Measurements from ENCODE around the gene TFF1. TPM values are rescaled to one million over a fixed set of nuclear protein-coding genes. Genes with fewer than 3 reads are reported as not detected.

TFF1 gene
- polyA plus RNA-seq, 3 donors, result not detected

- DNase-seq (ENCODE audit: low read depth in 3 of 3, low spot score in 2 of 3), result no peak
These were observed 35.7 kb downstream of the TFF1 start for GRCh38 chr21:42330380-42331371.

- no peak for DNase-seq (ENCODE audit: low read depth in 3 of 3, low spot score in 2 of 3)
These were observed 41.4 kb downstream of the TFF1 start for GRCh38 chr21:42324896-42325295.

GRCh38 chr21:42321845-42322244 lies 44.5 kb downstream of the TFF1 start:
- no peak for DNase-seq (ENCODE audit: low read depth in 3 of 3, low spot score in 2 of 3)

- DNase-seq (ENCODE audit: low read depth in 3 of 3, low spot score in 2 of 3), result no peak
These were observed 45.1 kb downstream of the TFF1 start for GRCh38 chr21:42321231-42321630.

GRCh38 chr21:42320791-42321190 lies 45.5 kb downstream of the TFF1 start:
- DNase-seq (ENCODE audit: low read depth in 3 of 3, low spot score in 2 of 3), result no peak

- DNase-seq (ENCODE audit: low read depth in 3 of 3, low spot score in 2 of 3), result no peak
These were observed 46.3 kb downstream of the TFF1 start for GRCh38 chr21:42319851-42320572.

- DNase-seq (ENCODE audit: low read depth in 3 of 3, low spot score in 2 of 3), result no peak
These were observed 47.0 kb downstream of the TFF1 start for GRCh38 chr21:42319376-42319775.

- DNase-seq (ENCODE audit: low read depth in 3 of 3, low spot score in 2 of 3), result no peak
These were observed 48.2 kb downstream of the TFF1 start for GRCh38 chr21:42317826-42318746.

GRCh38 chr21:42317341-42317741 lies 49.0 kb downstream of the TFF1 start:
- DNase-seq (ENCODE audit: low read depth in 3 of 3, low spot score in 2 of 3), result no peak

- no peak for DNase-seq (ENCODE audit: low read depth in 3 of 3, low spot score in 2 of 3)
These were observed 49.4 kb downstream of the TFF1 start for GRCh38 chr21:42316891-42317290.

- peak in 2 of 3 donors; percentile 34 to 51 for DNase-seq (ENCODE audit: low read depth in 3 of 3, low spot score in 2 of 3)
These were observed 50.9 kb downstream of the TFF1 start, which contains the start of gene TFF3 for GRCh38 chr21:42315296-42315891. TSS of gene TFF3 (minus strand) at chr21:42315409. CDS start at chr21:42315374, 35 bp downstream.

- no peak for DNase-seq (ENCODE audit: low read depth in 3 of 3, low spot score in 2 of 3)
These were observed 51.6 kb downstream of the TFF1 start for GRCh38 chr21:42314616-42315295.

GRCh38 chr21:42313501-42313969 lies 52.8 kb downstream of the TFF1 start:
- DNase-seq (ENCODE audit: low read depth in 3 of 3, low spot score in 2 of 3), result no peak

- DNase-seq (ENCODE audit: low read depth in 3 of 3, low spot score in 2 of 3), result no peak
These were observed 53.7 kb downstream of the TFF1 start for GRCh38 chr21:42312626-42313104.

Other genes with a start within 250 kb of the TFF1 start
- gene ABCG1, start 147.4 kb downstream of the TFF1 start, polyA plus RNA-seq (ENCODE audit: insufficient read length in 3 of 3), result 10 to 100 TPM in 1 of 3 donors, 1 to 10 TPM in 2; 8.7 to 11.3 (median 9.8) TPM
- gene TFF3, start 51.1 kb downstream of the TFF1 start, polyA plus RNA-seq (ENCODE audit: insufficient read length in 3 of 3), result 1 to 10 TPM; 1.9 to 3.7 (median 2.2) TPM
- not detected for gene TFF2, start 15.5 kb downstream of the TFF1 start, polyA plus RNA-seq (ENCODE audit: insufficient read length in 3 of 3)
- 1 to 10 TPM; 1.8 to 2.4 (median 2.1) TPM for gene TMPRSS3, start 29.5 kb upstream of the TFF1 start, polyA plus RNA-seq (ENCODE audit: insufficient read length in 3 of 3)
- gene UBASH3A, start 37.4 kb upstream of the TFF1 start, polyA plus RNA-seq (ENCODE audit: insufficient read length in 3 of 3), result under 1 TPM in 2 of 3 donors, not detected in 1; 0.06 to 0.15 TPM
- gene RSPH1, start 129.7 kb upstream of the TFF1 start, polyA plus RNA-seq (ENCODE audit: insufficient read length in 3 of 3), result 10 to 100 TPM; 12.4 to 15.3 (median 15.1) TPM
- 1 to 10 TPM; 5.9 to 6.8 (median 6.7) TPM for gene SLC37A1, start 147.3 kb upstream of the TFF1 start, polyA plus RNA-seq (ENCODE audit: insufficient read length in 3 of 3)